Fibroblast of lung (primary cell): ENCODE results near the gene ERI2.

Experiments
- CTCF ChIP-seq, 2 donors: IDR thresholded peaks in 1 of 2; conservative IDR thresholded peaks in 1 of 2; 1 replicate in 1 of 2; 2 replicates in 1 of 2; pipeline ENCODE4 v1.5.1; 2011 to 2012; ENCODE audit warnings: low read length in 2 of 2, control low read depth in 1 of 2, inconsistent platforms in 1 of 2, low read depth in 1 of 2, mild to moderate bottlenecking in 1 of 2
- EZH2 ChIP-seq: IDR thresholded peaks from 2 replicates; pipeline ENCODE4 v1.5.1; 2012; ENCODE audit warnings: low read length, control low read depth, mild to moderate bottlenecking; ENCODE audit errors: missing control alignments

DNA sequence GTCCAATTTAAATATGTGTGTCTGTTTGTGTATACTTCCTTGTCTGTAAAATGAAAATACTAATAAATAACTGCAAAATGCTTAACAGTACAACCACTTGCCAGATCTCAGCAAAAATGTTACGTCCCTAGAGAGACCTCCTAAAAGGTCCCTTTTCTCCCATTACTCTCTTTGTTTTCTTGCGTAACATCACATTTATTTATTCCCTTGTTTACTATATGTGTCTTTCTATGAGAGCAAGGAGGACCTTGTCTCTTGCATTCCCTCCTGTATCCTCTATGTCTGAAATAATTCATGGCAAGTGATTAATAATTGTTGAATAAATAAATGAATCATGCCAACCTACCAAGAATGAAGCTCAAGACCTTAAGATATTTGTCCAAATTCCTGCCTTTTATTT is 40.5 kb downstream of the ERI2 start:
- TF ChIP-seq CTCF (conservative IDR thresholded peaks at IDR 0.05 in 1 of 2, IDR thresholded peaks at IDR 0.05 in 1 of 2; ENCODE audit: low read depth in 1 of 2, low read length in 2 of 2), result no peak
- TF ChIP-seq EZH2, result no peak
